MM.1S (cell line): ENCODE results near the gene HSPB3.
A peak's percentile ranks its signal among the peaks of the same experiment; 100 is the strongest.

Experiments used
- DNase-seq: peaks from one replicate; pipeline ENCODE4 v3.0.0-alpha.2; 2015
- H2AFZ ChIP-seq: fragments of 300-600 bp; sonication (generic); 2 replicates; pipeline ENCODE4 v1.6.0; 2016; ENCODE audit warnings: antibody characterized with exemption, low read length
- H3F3A ChIP-seq: fragments of 300-600 bp; sonication (generic); 2 replicates; pipeline ENCODE4 v1.6.1; 2016; ENCODE audit warnings: mild to moderate bottlenecking, antibody characterized with exemption, low read length, moderate library complexity, mixed read lengths; ENCODE audit not compliant: insufficient read depth
- H3K27ac ChIP-seq: fragments of 300-600 bp; sonication (generic); 2 replicates; pipeline ENCODE4 v1.5.1; 2016; ENCODE audit warnings: mild to moderate bottlenecking, low read length
- H3K27me3 ChIP-seq: fragments of 300-600 bp; sonication (generic); replicated peaks from 2 replicates; pipeline ENCODE4 v1.6.0; 2016; ENCODE audit warnings: low read length; ENCODE audit not compliant: insufficient read depth
- H3K36me3 ChIP-seq: fragments of 300-600 bp; sonication (generic); replicated peaks from 2 replicates; pipeline ENCODE4 v1.6.1; 2016; ENCODE audit warnings: mild to moderate bottlenecking, low read length, mixed read lengths; ENCODE audit not compliant: insufficient read depth
- H3K4me1 ChIP-seq: fragments of 300-600 bp; sonication (generic); 2 replicates; pipeline ENCODE4 v1.6.1; 2016; ENCODE audit warnings: low read length, mixed read lengths
- H3K4me2 ChIP-seq: fragments of 300-600 bp; sonication (generic); 2 replicates; pipeline ENCODE4 v1.6.0; 2016; ENCODE audit warnings: low read depth, low read length
- H3K4me3 ChIP-seq: fragments of 300-600 bp; sonication (generic); 2 replicates; pipeline ENCODE4 v1.5.1; 2016; ENCODE audit warnings: low read length, mixed read lengths
- H3K79me2 ChIP-seq: fragments of 300-600 bp; sonication (generic); 2 replicates; pipeline ENCODE4 v1.6.1; 2016; ENCODE audit warnings: mixed run types, low read length, mixed read lengths
- H3K9ac ChIP-seq: fragments of 300-600 bp; sonication (generic); 2 replicates; pipeline ENCODE4 v1.6.1; 2016; ENCODE audit warnings: low read length, mixed read lengths
- H3K9me2 ChIP-seq: fragments of 300-600 bp; sonication (generic); replicated peaks from 2 replicates; pipeline ENCODE4 v1.6.1; 2016; ENCODE audit warnings: mild to moderate bottlenecking, low read length, mixed read lengths; ENCODE audit not compliant: insufficient read depth
- H3K9me3 ChIP-seq: fragments of 300-600 bp; sonication (generic); replicated peaks from 2 replicates; pipeline ENCODE4 v1.6.1; 2016; ENCODE audit warnings: mild to moderate bottlenecking, low read length, mixed read lengths; ENCODE audit not compliant: insufficient read depth
- H4K20me1 ChIP-seq: fragments of 300-600 bp; sonication (generic); 2 replicates; pipeline ENCODE4 v1.6.1; 2016; ENCODE audit warnings: mild to moderate bottlenecking, low read length, moderate library complexity, mixed read lengths; ENCODE audit not compliant: insufficient read depth
- EZH2 ChIP-seq: fragments of 300-600 bp; sonication (generic); optimal IDR thresholded peaks from 2 replicates; pipeline ENCODE3; 2017; ENCODE audit warnings: low read depth, mild to moderate bottlenecking, antibody characterized with exemption, low read length, mixed read lengths
- EZH2phosphoT487 ChIP-seq: fragments of 300-600 bp; sonication (generic); IDR thresholded peaks from 2 replicates; pipeline ENCODE4 v1.6.1; 2018; ENCODE audit warnings: antibody characterized with exemption, low read length
- TF ChIP-seq, protein P1 (sequence below): fragments of 300-600 bp; sonication (generic); IDR thresholded peaks from 2 replicates; pipeline ENCODE4 v1.5.1; 2016; ENCODE audit warnings: antibody characterized with exemption, low read length, mixed read lengths

HSPB3 gene

DNA sequence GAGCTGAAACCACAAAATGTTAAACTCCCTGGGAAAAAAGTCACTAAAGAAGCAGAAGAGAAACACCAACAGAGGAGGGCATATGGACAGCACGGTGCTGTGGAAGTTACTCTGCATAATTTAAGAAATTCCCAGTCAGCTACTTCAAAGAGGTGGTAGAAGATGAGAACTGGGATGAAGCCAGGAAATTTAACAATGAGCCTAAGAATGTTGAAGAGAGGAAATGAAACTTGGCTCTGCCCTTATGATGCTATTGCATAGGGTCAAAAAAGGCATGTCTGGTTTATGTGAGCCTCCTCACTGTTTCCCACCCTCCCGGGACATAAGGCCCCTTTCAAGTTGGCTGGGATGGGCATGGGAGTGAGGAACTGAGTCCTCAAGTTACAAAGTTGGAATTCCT is 36.7 kb downstream of the HSPB3 start:
- Histone ChIP-seq H3K4me3 (no peak overlapping the region), H3K9me2 (no peaks in the 10 kb centered on the region), H4K20me1 (no peaks in the 10 kb centered on the region), H3K36me3 (no peaks in the 10 kb centered on the region), H2AFZ (no peak overlapping the region), H3K9me3 (no peaks in the 10 kb centered on the region), H3F3A (no peaks in the 10 kb centered on the region), H3K27ac (no peak overlapping the region), H3K27me3 (no peaks in the 10 kb centered on the region), H3K9ac (no peak overlapping the region), H3K4me2 (peak overlapping the region; percentile 18; the same call in 1 of the 2 replicates), H3K79me2 (no peaks in the 10 kb centered on the region), H3K4me1 (peaks cover 12% of the 10 kb centered on the region)
- no peak for DNase-seq
- TF ChIP-seq EZH2phosphoT487 = no peak
- TF ChIP-seq EZH2 = no peak
- TF ChIP-seq, protein P1, sequence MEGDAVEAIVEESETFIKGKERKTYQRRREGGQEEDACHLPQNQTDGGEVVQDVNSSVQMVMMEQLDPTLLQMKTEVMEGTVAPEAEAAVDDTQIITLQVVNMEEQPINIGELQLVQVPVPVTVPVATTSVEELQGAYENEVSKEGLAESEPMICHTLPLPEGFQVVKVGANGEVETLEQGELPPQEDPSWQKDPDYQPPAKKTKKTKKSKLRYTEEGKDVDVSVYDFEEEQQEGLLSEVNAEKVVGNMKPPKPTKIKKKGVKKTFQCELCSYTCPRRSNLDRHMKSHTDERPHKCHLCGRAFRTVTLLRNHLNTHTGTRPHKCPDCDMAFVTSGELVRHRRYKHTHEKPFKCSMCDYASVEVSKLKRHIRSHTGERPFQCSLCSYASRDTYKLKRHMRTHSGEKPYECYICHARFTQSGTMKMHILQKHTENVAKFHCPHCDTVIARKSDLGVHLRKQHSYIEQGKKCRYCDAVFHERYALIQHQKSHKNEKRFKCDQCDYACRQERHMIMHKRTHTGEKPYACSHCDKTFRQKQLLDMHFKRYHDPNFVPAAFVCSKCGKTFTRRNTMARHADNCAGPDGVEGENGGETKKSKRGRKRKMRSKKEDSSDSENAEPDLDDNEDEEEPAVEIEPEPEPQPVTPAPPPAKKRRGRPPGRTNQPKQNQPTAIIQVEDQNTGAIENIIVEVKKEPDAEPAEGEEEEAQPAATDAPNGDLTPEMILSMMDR = no peak

DNA sequence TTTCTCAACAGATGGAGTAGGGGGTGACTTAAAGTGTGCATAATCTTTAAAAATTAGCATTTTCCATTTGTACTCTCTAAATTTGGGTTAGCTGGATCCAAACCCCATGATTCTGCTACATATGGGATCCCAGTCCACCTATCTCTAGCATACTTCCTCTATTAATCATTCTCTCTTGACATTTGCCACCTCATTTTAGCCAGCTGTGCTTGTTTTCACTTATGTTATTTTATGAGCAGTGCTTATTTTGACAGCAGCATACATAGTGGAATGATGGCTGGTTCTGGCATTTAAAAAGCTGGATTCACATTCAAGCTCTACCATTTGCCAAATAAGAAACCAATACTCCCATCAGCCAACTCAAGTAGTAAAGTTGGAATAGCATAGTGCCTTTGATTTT is 39.5 kb downstream of the HSPB3 start:
- H3F3A ChIP-seq = no peaks in the 10 kb centered on the region
- no peaks in the 10 kb centered on the region for H3K79me2 ChIP-seq
- H3K9ac ChIP-seq = no peak overlapping the region
- no peak overlapping the region for H2AFZ ChIP-seq
- H3K36me3 ChIP-seq = no peaks in the 10 kb centered on the region
- DNase-seq = no peak
- H3K9me3 ChIP-seq = no peaks in the 10 kb centered on the region
- TF ChIP-seq EZH2phosphoT487 (no peak), EZH2 (no peak)
- TF ChIP-seq, protein P1 = no peak
- no peaks in the 10 kb centered on the region for H3K27me3 ChIP-seq
- no peaks in the 10 kb centered on the region for H4K20me1 ChIP-seq
- no peak overlapping the region for H3K4me2 ChIP-seq
- H3K4me1 ChIP-seq = peaks cover 12% of the 10 kb centered on the region
- H3K27ac ChIP-seq = no peak overlapping the region
- no peaks in the 10 kb centered on the region for H3K9me2 ChIP-seq
- H3K4me3 ChIP-seq = no peak overlapping the region
